HG03060 (cell line): Measurements from ENCODE around the gene GPR75.

Experiments
- ATAC-seq: cut with Tn5 transposase; IDR thresholded peaks from one replicate; pipeline ENCODE4 v1.9.1; 2021; ENCODE audit warnings: low read depth, moderate number of reproducible peaks; ENCODE audit not compliant: unreplicated experiment

Gene GPR75

DNA sequence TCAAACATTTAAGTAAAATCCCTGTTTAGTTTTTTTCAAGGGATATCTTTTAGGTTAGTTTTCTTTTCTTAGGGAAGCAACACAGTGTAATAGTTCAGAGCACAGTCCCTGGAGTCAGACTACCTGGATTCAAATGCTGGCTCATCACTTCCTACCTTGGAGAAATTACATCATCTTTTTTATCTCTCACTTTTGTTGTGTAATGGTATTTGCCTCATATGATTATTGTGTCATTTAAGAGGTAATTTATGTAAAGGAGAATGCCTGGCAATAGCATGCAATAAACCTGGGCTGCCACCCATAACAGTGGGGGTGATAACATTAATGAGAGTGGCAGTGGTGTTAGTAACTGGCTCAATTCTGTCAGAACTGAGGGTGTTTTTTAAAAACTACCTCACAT is 46.6 kb downstream of the GPR75 start:
- no peak for ATAC-seq

DNA sequence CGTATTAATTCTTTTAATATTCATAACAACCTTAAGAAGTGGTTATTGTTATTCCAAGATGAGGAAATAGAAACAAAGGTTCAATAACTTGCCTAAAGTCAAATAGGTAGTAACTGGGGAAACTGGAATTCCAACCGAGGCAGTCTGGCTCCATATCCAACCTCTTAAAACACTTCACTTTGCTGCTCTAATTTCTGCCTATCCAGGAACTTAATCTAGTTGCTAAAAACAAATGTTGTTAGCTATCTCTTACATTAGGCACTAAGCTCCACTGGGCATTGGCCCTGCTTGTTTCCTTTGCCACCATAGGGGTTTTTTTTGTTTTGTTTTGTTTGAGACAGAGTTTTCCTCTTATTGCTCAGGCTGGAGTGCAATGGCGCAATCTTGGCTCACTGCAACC is 48.2 kb downstream of the GPR75 start:
- no peak for ATAC-seq
